Neutrophil (primary cell): ENCODE results near the gene DIDO1.
"Not testable (repeated sequence)": the region's sequence is repeated elsewhere in the genome, so short reads cannot be mapped to it uniquely, and the experiment has no call there.

ENCODE experiments used
- H3K27ac ChIP-seq: fragments of 200-600 bp; sonication (generic); 2 replicates; pipeline ENCODE4 v1.5.1; 2016; ENCODE audit warnings: mild to moderate bottlenecking, moderate library complexity
- H3K27me3 ChIP-seq: fragments of 200-600 bp; sonication (generic); 2 replicates; pipeline ENCODE4 v1.6.0; 2016; ENCODE audit warnings: mild to moderate bottlenecking
- H3K36me3 ChIP-seq: fragments of 200-600 bp; sonication (generic); 2 replicates; pipeline ENCODE4 v1.5.1; 2017
- H3K4me1 ChIP-seq, 2 experiments: fragments of 200-600 bp in 1 of 2; sonication (generic) in 1 of 2; 1 replicate in 1 of 2; 2 replicates in 1 of 2; pipeline versions ENCODE4 v1.5.1 to v1.6.1; 2013 to 2016; ENCODE audit warnings: low read depth in 1 of 2, low read length in 1 of 2, mild to moderate bottlenecking in 1 of 2, moderate library complexity in 1 of 2; ENCODE audit not compliant: control insufficient read depth in 1 of 2, insufficient read depth in 1 of 2
- H3K4me3 ChIP-seq, 2 experiments: fragments of 200-600 bp in 1 of 2; sonication (generic) in 1 of 2; 1 replicate in 1 of 2; 2 replicates in 1 of 2; pipeline ENCODE4 v1.5.1; 2013 to 2016; ENCODE audit warnings: low read depth in 1 of 2, low read length in 1 of 2, mild to moderate bottlenecking in 1 of 2, moderate library complexity in 1 of 2
- H3K9me3 ChIP-seq: fragments of 200-600 bp; sonication (generic); 2 replicates; pipeline ENCODE4 v1.5.1; 2016
- CTCF ChIP-seq: fragments of 200-600 bp; sonication (generic); IDR thresholded peaks from 2 replicates; pipeline ENCODE4 v1.5.1; 2016; ENCODE audit warnings: antibody characterized with exemption

The DIDO1 gene

DNA sequence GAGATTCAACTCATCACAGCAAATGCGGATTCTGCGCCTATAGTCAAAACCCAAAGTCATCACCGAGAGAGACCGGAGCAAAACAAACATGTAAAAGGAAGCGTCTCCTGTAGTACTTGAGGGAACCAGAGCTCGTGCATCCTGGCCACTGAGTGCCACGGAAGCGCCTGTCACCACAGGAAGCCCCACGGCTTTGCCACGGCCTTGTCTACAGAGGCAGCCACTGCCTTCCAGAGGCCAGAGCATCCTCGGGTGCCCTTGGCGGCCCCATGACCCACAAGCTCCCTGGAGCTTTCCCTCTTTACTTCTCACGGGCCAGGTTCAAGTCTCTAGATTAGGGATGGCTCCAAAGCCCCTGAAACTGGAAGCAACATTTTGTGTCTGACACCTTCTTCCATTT, 72.2 kb downstream of the DIDO1 start:
- TF ChIP-seq CTCF, result no peak
- Histone ChIP-seq H3K9me3 (no peaks in the 10 kb centered on the region), H3K27ac (no peak overlapping the region), H3K4me1 (no peaks in the 10 kb centered on the region), H3K27me3 (peaks cover 3% of the 10 kb centered on the region), H3K36me3 (peaks cover 58% of the 10 kb centered on the region), H3K4me3 (no peak overlapping the region)

DNA sequence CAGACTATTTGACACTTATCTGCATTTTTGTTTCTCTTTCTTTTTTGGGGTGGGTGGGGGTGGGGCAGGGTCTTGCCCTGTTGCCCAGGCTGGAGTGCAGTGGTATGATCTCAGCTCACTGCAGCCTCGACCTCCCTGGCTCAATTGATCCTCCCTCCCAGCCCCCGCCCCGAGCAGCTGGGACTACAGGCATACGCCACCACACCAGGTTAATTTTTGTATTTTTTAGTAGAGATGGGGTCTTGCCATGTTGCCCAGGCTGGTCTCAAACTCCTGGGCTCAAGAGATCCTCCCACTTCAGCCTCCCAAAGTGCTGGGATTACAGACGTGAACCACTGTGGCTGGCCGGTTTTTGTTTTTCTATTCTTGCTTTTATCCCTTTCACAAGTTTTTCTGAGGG, 73.0 kb downstream of the DIDO1 start:
- H3K27ac ChIP-seq, H3K4me1 ChIP-seq, H3K4me3 ChIP-seq, H3K9me3 ChIP-seq, H3K27me3 ChIP-seq: not testable (repeated sequence)
- H3K36me3 ChIP-seq, result peaks cover 58% of the 10 kb centered on the region

- Histone ChIP-seq H3K27ac (no peak overlapping the region), H3K36me3 (peaks cover 63% of the 10 kb centered on the region), H3K4me1 (no peaks in the 10 kb centered on the region), H3K4me3 (no peak overlapping the region), H3K27me3 (no peaks in the 10 kb centered on the region), H3K9me3 (no peaks in the 10 kb centered on the region)
- TF ChIP-seq CTCF, result no peak
Observed at GRCh38 chr20:62852841-62853240, 73.5 kb downstream of the DIDO1 start.

GRCh38 chr20:62852196-62852595, 74.1 kb downstream of the DIDO1 start:
- no peak overlapping the region for H3K27ac ChIP-seq
- no peaks in the 10 kb centered on the region for H3K9me3 ChIP-seq
- H3K27me3 ChIP-seq, result no peaks in the 10 kb centered on the region
- H3K4me3 ChIP-seq, result no peak overlapping the region
- H3K4me1 ChIP-seq, result no peaks in the 10 kb centered on the region
- H3K36me3 ChIP-seq, result peaks cover 66% of the 10 kb centered on the region
- no peak for TF ChIP-seq CTCF

GRCh38 chr20:62850333-62850974, 75.9 kb downstream of the DIDO1 start:
- Histone ChIP-seq H3K9me3 (no peaks in the 10 kb centered on the region), H3K27me3 (no peaks in the 10 kb centered on the region), H3K36me3 (peaks cover 69% of the 10 kb centered on the region), H3K4me3 (no peak overlapping the region), H3K4me1 (peaks cover 0 to 3% of the 10 kb centered on the region in 2 experiments), H3K27ac (no peak overlapping the region)
- TF ChIP-seq CTCF, result no peak

- H3K36me3 ChIP-seq, result peaks cover 64% of the 10 kb centered on the region
- no peaks in the 10 kb centered on the region for H3K27me3 ChIP-seq
Observed at GRCh38 chr20:62849431-62849830, 76.9 kb downstream of the DIDO1 start.

DNA sequence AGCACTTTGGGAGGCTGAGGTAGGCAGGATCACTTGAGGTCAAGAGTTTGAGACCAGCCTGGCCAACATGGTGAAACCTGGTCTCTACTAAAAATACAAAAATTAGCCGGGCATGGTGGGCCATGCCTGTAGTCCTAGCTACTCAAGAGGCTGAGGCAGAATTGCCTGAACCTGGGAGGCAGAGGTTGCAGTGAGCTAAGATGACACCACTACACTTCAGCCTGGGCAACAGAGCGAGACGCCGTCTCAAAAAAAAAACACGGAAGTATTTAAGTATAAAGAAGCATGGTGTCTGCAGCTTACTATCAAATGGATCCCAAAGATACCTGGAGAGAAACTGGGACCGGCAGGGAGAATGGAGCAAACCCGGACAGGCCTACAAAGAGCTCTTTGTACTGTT, 77.4 kb downstream of the DIDO1 start:
- not testable (repeated sequence) for H3K9me3 ChIP-seq, H3K27me3 ChIP-seq, H3K27ac ChIP-seq, H3K4me3 ChIP-seq, H3K4me1 ChIP-seq
- peaks cover 59% of the 10 kb centered on the region for H3K36me3 ChIP-seq

More at GRCh38 chr20:62849431-62849830, 76.9 kb downstream of the DIDO1 start:
- Histone ChIP-seq H3K27ac (no peak overlapping the region), H3K4me3 (no peak overlapping the region), H3K4me1 (peaks cover 0 to 3% of the 10 kb centered on the region in 2 experiments), H3K9me3 (no peaks in the 10 kb centered on the region)
- no peak for TF ChIP-seq CTCF
